ENCODE results near the gene FOLR2.
A peak's percentile ranks its signal among the peaks of the same experiment; 100 is the strongest.

FOLR2 gene

DNA sequence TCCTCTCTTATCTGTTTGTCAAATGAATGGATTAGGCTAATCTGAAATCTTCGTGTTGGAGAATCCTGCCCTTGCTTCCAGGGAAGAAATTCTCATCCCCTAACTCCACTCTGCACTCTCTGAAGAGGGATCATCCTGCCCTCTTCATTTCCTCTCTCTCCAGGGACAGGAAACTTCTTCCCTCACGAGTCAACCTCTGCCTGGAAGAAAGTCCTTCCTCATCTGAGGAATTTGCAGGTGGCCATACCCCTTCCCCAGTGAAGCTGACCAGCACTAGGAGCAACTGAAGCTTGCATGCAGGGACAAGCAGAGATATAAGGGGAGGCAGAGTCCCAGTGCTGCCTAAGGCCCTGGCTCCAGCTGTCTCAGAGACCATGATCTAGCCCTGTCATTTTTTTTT lies 31.0 kb downstream of the FOLR2 start:
- H2AFZ ChIP-seq (ENCODE audit: low read depth, low read length): no peak overlapping the region
- no peaks in the 10 kb centered on the region for H3K36me3 ChIP-seq (replicated peaks; ENCODE audit: low read depth, low read length)
- H3K9me3 ChIP-seq (ENCODE audit: insufficient read depth, low read length): no peaks in the 10 kb centered on the region
- no peak overlapping the region for H3K27ac ChIP-seq (ENCODE audit: low read length)
- no peaks in the 10 kb centered on the region for H3K79me2 ChIP-seq (ENCODE audit: low read length)
- no peaks in the 10 kb centered on the region for H4K20me1 ChIP-seq (ENCODE audit: insufficient read depth, low read length)
- H3K4me3 ChIP-seq (ENCODE audit: low read length): no peak overlapping the region
- peaks cover 13% of the 10 kb centered on the region for H3K4me1 ChIP-seq (ENCODE audit: low read length)
- H3K9ac ChIP-seq (ENCODE audit: low read length): no peak overlapping the region
- peaks cover 27% of the 10 kb centered on the region for H3K27me3 ChIP-seq (ENCODE audit: low read depth, low read length)
- H3K4me2 ChIP-seq (ENCODE audit: low read length): no peak overlapping the region
- TF ChIP-seq, protein P1, sequence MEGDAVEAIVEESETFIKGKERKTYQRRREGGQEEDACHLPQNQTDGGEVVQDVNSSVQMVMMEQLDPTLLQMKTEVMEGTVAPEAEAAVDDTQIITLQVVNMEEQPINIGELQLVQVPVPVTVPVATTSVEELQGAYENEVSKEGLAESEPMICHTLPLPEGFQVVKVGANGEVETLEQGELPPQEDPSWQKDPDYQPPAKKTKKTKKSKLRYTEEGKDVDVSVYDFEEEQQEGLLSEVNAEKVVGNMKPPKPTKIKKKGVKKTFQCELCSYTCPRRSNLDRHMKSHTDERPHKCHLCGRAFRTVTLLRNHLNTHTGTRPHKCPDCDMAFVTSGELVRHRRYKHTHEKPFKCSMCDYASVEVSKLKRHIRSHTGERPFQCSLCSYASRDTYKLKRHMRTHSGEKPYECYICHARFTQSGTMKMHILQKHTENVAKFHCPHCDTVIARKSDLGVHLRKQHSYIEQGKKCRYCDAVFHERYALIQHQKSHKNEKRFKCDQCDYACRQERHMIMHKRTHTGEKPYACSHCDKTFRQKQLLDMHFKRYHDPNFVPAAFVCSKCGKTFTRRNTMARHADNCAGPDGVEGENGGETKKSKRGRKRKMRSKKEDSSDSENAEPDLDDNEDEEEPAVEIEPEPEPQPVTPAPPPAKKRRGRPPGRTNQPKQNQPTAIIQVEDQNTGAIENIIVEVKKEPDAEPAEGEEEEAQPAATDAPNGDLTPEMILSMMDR (IDR thresholded peaks at IDR 0.05; ENCODE audit: low read depth, low read length): no peak
- TF ChIP-seq EZH2phosphoT487 (IDR thresholded peaks at IDR 0.05; ENCODE audit: low read depth): no peak

DNA sequence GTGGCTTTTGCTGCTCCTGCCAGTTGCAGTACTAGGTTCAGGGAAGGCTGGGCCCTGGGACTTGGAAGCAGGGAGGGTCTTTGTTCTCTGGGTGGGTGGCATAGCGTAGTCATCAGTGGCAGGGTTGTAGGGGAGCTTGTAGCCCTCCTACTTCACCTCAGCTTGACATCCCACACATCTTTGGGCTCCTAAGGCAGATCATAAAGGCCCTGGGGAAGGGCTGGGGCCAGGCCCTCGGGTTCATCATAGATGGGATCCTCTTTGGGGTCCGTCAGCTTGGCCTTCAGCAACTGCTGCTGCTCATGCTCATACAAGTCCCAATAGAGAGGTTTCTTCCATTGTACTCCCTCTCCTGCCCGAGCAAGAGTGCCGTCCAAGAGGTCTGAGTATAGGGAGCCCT lies 33.4 kb downstream of the FOLR2 start:
- H3K9me3 ChIP-seq (ENCODE audit: insufficient read depth, low read length): no peaks in the 10 kb centered on the region

DNA sequence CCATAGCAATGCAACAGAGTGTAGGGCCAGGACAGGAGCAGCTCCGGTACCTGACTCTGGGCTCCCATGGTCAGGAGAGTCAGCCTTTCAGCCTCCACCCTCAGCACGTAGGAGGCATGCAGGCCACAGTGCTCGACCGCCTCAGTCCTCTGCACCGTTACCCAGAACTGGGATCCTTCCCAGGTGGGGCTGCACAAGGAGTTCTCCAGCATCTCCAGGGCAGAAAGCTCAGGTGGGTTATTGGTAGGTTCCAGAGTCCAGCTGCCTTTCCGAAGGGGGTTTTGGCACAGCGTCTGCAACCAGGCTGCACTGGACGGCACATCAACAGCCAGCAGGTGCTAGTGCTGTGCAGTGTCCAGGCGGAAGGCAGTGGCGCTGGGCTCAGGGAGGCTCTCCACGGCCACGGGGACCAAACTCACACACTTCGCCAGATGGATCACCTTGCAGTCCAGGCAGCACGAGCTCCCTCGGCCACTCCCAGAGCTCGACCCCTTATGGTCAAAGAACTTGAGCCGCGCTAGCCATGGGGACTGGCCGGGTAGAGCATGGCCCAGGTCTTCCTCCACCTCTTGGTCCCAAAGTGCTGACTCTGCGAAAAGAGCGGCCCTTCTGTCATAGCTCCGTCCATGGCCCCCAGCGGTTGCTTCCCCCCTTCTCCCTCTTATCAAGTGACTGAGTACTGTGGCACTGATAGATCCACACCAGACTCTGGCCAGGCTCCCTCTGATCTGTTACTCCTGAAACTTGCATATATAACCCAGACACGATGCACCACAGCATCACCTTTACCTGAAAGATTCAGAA lies 34.3 kb downstream of the FOLR2 start:
- no peaks in the 10 kb centered on the region for H3K79me2 ChIP-seq (ENCODE audit: low read length)
- peaks cover 30% of the 10 kb centered on the region for H3K4me1 ChIP-seq (ENCODE audit: low read length)
- no peak overlapping the region for H3K9ac ChIP-seq (ENCODE audit: low read length)
- H2AFZ ChIP-seq (ENCODE audit: low read depth, low read length): no peak overlapping the region
- no peak for TF ChIP-seq EZH2phosphoT487 (IDR thresholded peaks at IDR 0.05; ENCODE audit: low read depth)
- TF ChIP-seq, protein P1 (IDR thresholded peaks at IDR 0.05; ENCODE audit: low read depth, low read length): no peak
- H3K4me3 ChIP-seq (ENCODE audit: low read length): no peak overlapping the region
- no peak overlapping the region for H3K4me2 ChIP-seq (ENCODE audit: low read length)
- no peaks in the 10 kb centered on the region for H4K20me1 ChIP-seq (ENCODE audit: insufficient read depth, low read length)
- peaks cover 20% of the 10 kb centered on the region for H3K27me3 ChIP-seq (ENCODE audit: low read depth, low read length)
- no peak overlapping the region for H3K27ac ChIP-seq (ENCODE audit: low read length)
- H3K9me3 ChIP-seq (ENCODE audit: insufficient read depth, low read length): no peaks in the 10 kb centered on the region
- no peaks in the 10 kb centered on the region for H3K36me3 ChIP-seq (replicated peaks; ENCODE audit: low read depth, low read length)

More for the DNA sequence above, 33.4 kb downstream of the FOLR2 start:
- H3K36me3 ChIP-seq (replicated peaks; ENCODE audit: low read depth, low read length): no peaks in the 10 kb centered on the region
- H3K79me2 ChIP-seq (ENCODE audit: low read length): no peaks in the 10 kb centered on the region
- H3K4me3 ChIP-seq (ENCODE audit: low read length): no peak overlapping the region
- H3K4me2 ChIP-seq (ENCODE audit: low read length): no peak overlapping the region
- H3K27me3 ChIP-seq (ENCODE audit: low read depth, low read length): peaks cover 27% of the 10 kb centered on the region
- H4K20me1 ChIP-seq (ENCODE audit: insufficient read depth, low read length): no peaks in the 10 kb centered on the region
- TF ChIP-seq, protein P1 (IDR thresholded peaks at IDR 0.05; ENCODE audit: low read depth, low read length): no peak
- no peak for TF ChIP-seq EZH2phosphoT487 (IDR thresholded peaks at IDR 0.05; ENCODE audit: low read depth)
- H3K4me1 ChIP-seq (ENCODE audit: low read length): peaks cover 21% of the 10 kb centered on the region
- no peak overlapping the region for H3K27ac ChIP-seq (ENCODE audit: low read length)
- no peak overlapping the region for H2AFZ ChIP-seq (ENCODE audit: low read depth, low read length)
- no peak overlapping the region for H3K9ac ChIP-seq (ENCODE audit: low read length)

DNA sequence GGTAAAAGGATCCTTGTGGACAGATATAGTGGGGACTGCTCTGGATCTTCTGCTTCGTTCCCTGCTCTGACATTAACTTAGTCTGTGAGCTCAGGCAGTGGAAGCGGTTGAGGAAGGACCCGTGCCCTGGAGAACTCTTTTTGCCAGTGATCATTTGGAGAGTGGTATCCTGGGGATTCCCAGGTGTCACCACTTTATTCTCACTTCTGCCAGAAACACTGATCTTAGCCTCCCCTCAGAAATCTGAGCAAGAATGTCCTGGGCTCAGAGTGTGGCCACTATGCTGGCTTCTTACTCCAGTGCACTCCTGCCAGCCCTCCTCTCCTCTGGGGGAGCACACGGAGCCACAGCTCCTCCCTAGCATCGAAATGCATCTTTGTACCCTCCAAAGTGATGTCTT lies 35.0 kb downstream of the FOLR2 start:
- Histone ChIP-seq H3K79me2 (ENCODE audit: low read length) (no peaks in the 10 kb centered on the region), H3K36me3 (replicated peaks; ENCODE audit: low read depth, low read length) (no peaks in the 10 kb centered on the region), H3K4me2 (ENCODE audit: low read length) (peak overlapping the region; percentile 52), H3K9ac (ENCODE audit: low read length) (no peak overlapping the region), H3K27me3 (ENCODE audit: low read depth, low read length) (peaks cover 15% of the 10 kb centered on the region), H4K20me1 (ENCODE audit: insufficient read depth, low read length) (no peaks in the 10 kb centered on the region), H3K4me3 (ENCODE audit: low read length) (no peak overlapping the region), H3K4me1 (ENCODE audit: low read length) (peaks cover 32% of the 10 kb centered on the region), H3K9me3 (ENCODE audit: insufficient read depth, low read length) (no peaks in the 10 kb centered on the region), H3K27ac (ENCODE audit: low read length) (no peak overlapping the region), H2AFZ (ENCODE audit: low read depth, low read length) (no peak overlapping the region)
- TF ChIP-seq, protein P1 (IDR thresholded peaks at IDR 0.05; ENCODE audit: low read depth, low read length): no peak
- no peak for TF ChIP-seq EZH2phosphoT487 (IDR thresholded peaks at IDR 0.05; ENCODE audit: low read depth)
